CD14-positive monocyte (primary cell): Measurements from ENCODE around the gene SUSD1. TPM values are rescaled to one million over a fixed set of nuclear protein-coding genes. Genes with fewer than 3 reads are reported as not detected.
A peak's percentile ranks its signal among the peaks of the same experiment; 100 is the strongest.

Experiments used
- DNase-seq, 3 donors: peaks; one replicate each; pipeline ENCODE4 v3.0.0-alpha.2; 2011 to 2022
- H2AFZ ChIP-seq: 2 replicates; pipeline ENCODE4 v1.6.0; 2012; ENCODE audit warnings: mild to moderate bottlenecking, low read depth, low read length, inconsistent platforms; ENCODE audit not compliant: insufficient read depth, poor library complexity, severe bottlenecking
- H3K27ac ChIP-seq, 2 donors: 1 replicate in 1 of 2; 2 replicates in 1 of 2; pipeline ENCODE4 v1.5.1; 2012 to 2013; ENCODE audit warnings: low read length in 2 of 2, control low read depth in 1 of 2, inconsistent platforms in 1 of 2, low read depth in 1 of 2, mild to moderate bottlenecking in 1 of 2
- H3K27me3 ChIP-seq, 2 donors: one replicate each; pipeline versions ENCODE4 v1.6.0 to v1.6.1; 2011 to 2013; ENCODE audit warnings: low read length in 2 of 2; ENCODE audit not compliant: control insufficient read depth in 2 of 2, insufficient read depth in 2 of 2
- H3K36me3 ChIP-seq, 2 donors: replicated peaks in 1 of 2; 1 replicate in 1 of 2; 2 replicates in 1 of 2; pipeline versions ENCODE4 v1.5.1 to v1.6.1; 2012 to 2013; ENCODE audit warnings: low read length in 2 of 2, control low read depth in 1 of 2, inconsistent platforms in 1 of 2, mild to moderate bottlenecking in 1 of 2; ENCODE audit not compliant: insufficient read depth in 2 of 2, control insufficient read depth in 1 of 2
- H3K4me1 ChIP-seq, 2 donors: 1 replicate in 1 of 2; 2 replicates in 1 of 2; pipeline versions ENCODE4 v1.5.1 to v1.6.1; 2012 to 2013; ENCODE audit warnings: low read length in 2 of 2, control low read depth in 1 of 2, inconsistent platforms in 1 of 2, mild to moderate bottlenecking in 1 of 2, moderate library complexity in 1 of 2; ENCODE audit not compliant: insufficient read depth in 2 of 2, control insufficient read depth in 1 of 2
- H3K4me2 ChIP-seq: replicated peaks from 2 replicates; pipeline ENCODE3; 2012; ENCODE audit warnings: low read length, moderate library complexity, mild to moderate bottlenecking; ENCODE audit not compliant: poor library complexity, severe bottlenecking; ENCODE audit errors: extremely low read depth
- H3K4me3 ChIP-seq, 3 experiments: fragments of 200-600 bp in 1 of 3; sonication (generic) in 1 of 3; replicated peaks in 1 of 3; 1 replicate in 2 of 3; 2 replicates in 1 of 3; pipeline ENCODE4 v1.5.1; 2011 to 2013; ENCODE audit warnings: low read length in 3 of 3, mild to moderate bottlenecking in 3 of 3, control low read depth in 2 of 3, low read depth in 2 of 3, inconsistent platforms in 1 of 3, moderate library complexity in 1 of 3
- H3K79me2 ChIP-seq: 2 replicates; pipeline ENCODE4 v1.6.0; 2012; ENCODE audit warnings: mild to moderate bottlenecking, control low read depth, inconsistent platforms, low read length, moderate library complexity; ENCODE audit not compliant: insufficient read depth
- H3K9ac ChIP-seq: 2 replicates; pipeline ENCODE4 v1.6.0; 2017; ENCODE audit warnings: low read length, mild to moderate bottlenecking; ENCODE audit not compliant: insufficient read depth, poor library complexity, severe bottlenecking
- H3K9me3 ChIP-seq, 2 donors: replicated peaks in 1 of 2; 1 replicate in 1 of 2; 2 replicates in 1 of 2; pipeline versions ENCODE4 v1.5.1 to v1.6.1; 2012 to 2013; ENCODE audit warnings: low read length in 2 of 2, control low read depth in 1 of 2; ENCODE audit not compliant: control insufficient read depth in 1 of 2, insufficient read depth in 1 of 2
- H4K20me1 ChIP-seq: 2 replicates; pipeline ENCODE4 v1.6.0; 2012; ENCODE audit warnings: mild to moderate bottlenecking, low read length, control low read depth, moderate library complexity; ENCODE audit not compliant: insufficient read depth
- H3K27ac Mint-ChIP-seq, 7 donors: one replicate each; pipeline ENCODE4 v1.8.0; 2020; ENCODE audit warnings: mild to moderate bottlenecking in 7 of 7, mixed read lengths in 7 of 7, moderate library complexity in 6 of 7, inconsistent platforms in 2 of 7
- H3K27me3 Mint-ChIP-seq, 3 donors: one replicate each; pipeline ENCODE4 v1.8.0; 2021 to 2022; ENCODE audit warnings: low read depth in 3 of 3, mild to moderate bottlenecking in 3 of 3, mixed read lengths in 3 of 3, moderate library complexity in 3 of 3, inconsistent platforms in 1 of 3
- H3K36me3 Mint-ChIP-seq, 2 donors: one replicate each; pipeline ENCODE4 v1.8.0; 2020; ENCODE audit warnings: mixed read lengths in 2 of 2, inconsistent platforms in 1 of 2, mild to moderate bottlenecking in 1 of 2
- H3K4me1 Mint-ChIP-seq: one replicate; pipeline ENCODE4 v1.8.0; 2020; ENCODE audit warnings: mild to moderate bottlenecking, mixed read lengths
- H3K4me3 Mint-ChIP-seq, 2 donors: one replicate each; pipeline ENCODE4 v1.8.0; 2020; ENCODE audit warnings: mild to moderate bottlenecking in 2 of 2, mixed read lengths in 2 of 2, moderate library complexity in 1 of 2
- H3K9me3 Mint-ChIP-seq, 7 donors: one replicate each; pipeline ENCODE4 v1.8.0; 2020 to 2022; ENCODE audit warnings: mixed read lengths in 7 of 7, mild to moderate bottlenecking in 6 of 7, moderate library complexity in 6 of 7, inconsistent platforms in 2 of 7
- WGBS: methylation state at CpG from one replicate; pipeline ENCODE4 v1.1.5; 2013; ENCODE audit warnings: missing lambda C conversion rate; ENCODE audit not compliant: insufficient coverage; 5-methylcytosine and 5-hydroxymethylcytosine counted together
- intact Hi-C, 2 donors: fragments of 100-400 bp; cut with micrococcal nuclease; formaldehyde crosslinking; loops; one replicate each; pipeline versions ENCODE4 v1.15.0 to v1.15.1; 2023
- polyA plus RNA-seq, 3 donors: library from polyadenylated mRNA; depleted of rRNA in 1 of 3; unstranded in 2 of 3; stranded (reverse) in 1 of 3; fragments of 300-500 nt in 2 of 3; fragments of >200 nt in 1 of 3; fragmentation: Illumina TruSeq in 2 of 3; gene quantifications; 1 replicate in 2 of 3; 2 replicates in 1 of 3; pipeline ENCODE4 v1.2.3, GENCODE V29; 2012 to 2021
- TF ChIP-seq, protein P1 (sequence below): fragments of 200-600 bp; IDR thresholded peaks from one replicate; pipeline ENCODE4 v1.8.0; 2022; ENCODE audit warnings: antibody characterized with exemption, mild to moderate bottlenecking

SUSD1 gene
- polyA plus RNA-seq, 3 donors: 29.1 to 42.3 (median 30.9) TPM

DNA sequence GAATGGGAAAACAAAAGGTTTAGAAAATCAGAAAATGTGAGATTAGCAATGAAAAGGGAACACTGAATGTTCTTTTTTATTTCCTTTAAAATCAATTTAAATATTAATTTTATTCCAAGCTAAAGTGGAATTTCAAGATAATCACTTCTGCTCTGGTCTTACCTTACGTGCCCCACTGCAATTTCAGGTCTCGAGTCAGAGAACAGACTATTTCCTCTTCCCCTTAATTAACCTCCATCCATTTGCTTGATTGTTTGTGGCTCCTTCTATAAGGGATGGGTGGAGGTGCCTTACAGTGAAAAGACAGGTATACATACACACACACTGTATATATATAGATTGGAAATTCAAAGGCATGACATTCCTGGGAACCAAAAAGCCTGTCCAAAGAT, 137.1 kb downstream of the SUSD1 start:
- Histone ChIP-seq H4K20me1 (no peaks in the 10 kb centered on the region), H3K4me3 (no peak overlapping the region), H3K4me2 (no peak overlapping the region), H3K27me3 (no peaks in the 10 kb centered on the region), H2AFZ (no peak overlapping the region), H3K27ac (no peak overlapping the region), H3K79me2 (no peaks in the 10 kb centered on the region), H3K9ac (no peak overlapping the region), H3K9me3 (no peaks in the 10 kb centered on the region), H3K36me3 (peaks cover 55 to 97% of the 10 kb centered on the region in 2 donors), H3K4me1 (no peaks in the 10 kb centered on the region)
- Mint-ChIP-seq H3K4me1 (peaks cover 6% of the 10 kb centered on the region), H3K27ac (peak overlapping the region in 1 of 7 donors; percentile 43), H3K27me3 (peaks cover 0 to 6% (median 3%) of the 10 kb centered on the region in 3 donors), H3K9me3 (peaks cover 0 to 3% (median 0%) of the 10 kb centered on the region in 7 donors), H3K36me3 (peaks cover 74 to 94% of the 10 kb centered on the region in 2 donors), H3K4me3 (no peak overlapping the region)
- TF ChIP-seq, protein P1, sequence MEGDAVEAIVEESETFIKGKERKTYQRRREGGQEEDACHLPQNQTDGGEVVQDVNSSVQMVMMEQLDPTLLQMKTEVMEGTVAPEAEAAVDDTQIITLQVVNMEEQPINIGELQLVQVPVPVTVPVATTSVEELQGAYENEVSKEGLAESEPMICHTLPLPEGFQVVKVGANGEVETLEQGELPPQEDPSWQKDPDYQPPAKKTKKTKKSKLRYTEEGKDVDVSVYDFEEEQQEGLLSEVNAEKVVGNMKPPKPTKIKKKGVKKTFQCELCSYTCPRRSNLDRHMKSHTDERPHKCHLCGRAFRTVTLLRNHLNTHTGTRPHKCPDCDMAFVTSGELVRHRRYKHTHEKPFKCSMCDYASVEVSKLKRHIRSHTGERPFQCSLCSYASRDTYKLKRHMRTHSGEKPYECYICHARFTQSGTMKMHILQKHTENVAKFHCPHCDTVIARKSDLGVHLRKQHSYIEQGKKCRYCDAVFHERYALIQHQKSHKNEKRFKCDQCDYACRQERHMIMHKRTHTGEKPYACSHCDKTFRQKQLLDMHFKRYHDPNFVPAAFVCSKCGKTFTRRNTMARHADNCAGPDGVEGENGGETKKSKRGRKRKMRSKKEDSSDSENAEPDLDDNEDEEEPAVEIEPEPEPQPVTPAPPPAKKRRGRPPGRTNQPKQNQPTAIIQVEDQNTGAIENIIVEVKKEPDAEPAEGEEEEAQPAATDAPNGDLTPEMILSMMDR: no peak
- no CpG with 5 or more reads among the region's 2 CpGs for WGBS
- intact Hi-C loops: no loop called here
- no peak for DNase-seq

DNA sequence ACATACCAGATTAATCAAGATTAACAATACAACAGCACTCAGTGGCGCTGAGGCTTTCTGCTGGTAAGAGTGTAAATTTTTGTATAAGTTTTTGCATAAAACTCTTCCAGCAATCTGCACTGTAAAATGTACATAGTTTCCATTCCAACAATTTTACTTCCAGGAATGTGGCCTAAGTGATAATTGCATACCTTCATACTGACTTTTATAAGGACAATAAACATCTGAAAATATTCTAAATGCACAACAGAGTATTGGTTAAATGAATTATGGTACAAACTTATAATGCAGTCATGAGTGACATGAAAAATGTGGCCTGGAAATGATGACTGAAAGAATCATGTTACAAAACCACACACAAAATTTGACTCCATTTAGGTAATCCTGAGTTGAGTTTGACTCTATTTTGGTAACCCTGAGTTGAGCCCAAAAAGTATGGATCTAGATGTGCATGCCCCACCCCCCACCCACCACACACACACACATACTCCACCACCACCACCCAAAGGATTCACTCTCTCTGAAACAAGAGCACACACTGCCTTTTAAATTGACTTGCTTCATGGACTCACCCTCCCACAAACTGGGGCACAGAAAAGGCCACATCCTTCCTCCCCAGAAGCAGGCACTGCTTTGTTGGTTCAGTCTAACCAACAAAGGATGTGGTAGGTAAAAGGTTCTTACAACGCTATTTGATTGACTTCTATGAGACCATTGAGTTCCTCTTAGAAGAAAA, 137.6 kb downstream of the SUSD1 start:
- Histone ChIP-seq H2AFZ (no peak overlapping the region), H3K79me2 (no peaks in the 10 kb centered on the region), H3K36me3 (peaks cover 55 to 91% of the 10 kb centered on the region in 2 donors), H3K27me3 (no peaks in the 10 kb centered on the region), H3K4me2 (no peak overlapping the region), H3K4me3 (no peak overlapping the region), H3K4me1 (peaks cover 0 to under 1% of the 10 kb centered on the region in 2 donors), H4K20me1 (no peaks in the 10 kb centered on the region), H3K27ac (no peak overlapping the region), H3K9me3 (no peaks in the 10 kb centered on the region), H3K9ac (no peak overlapping the region)
- peaks cover 9% of the 10 kb centered on the region for H3K4me1 Mint-ChIP-seq
- no peak for DNase-seq
- peaks cover 0 to 6% (median 3%) of the 10 kb centered on the region in 3 donors for H3K27me3 Mint-ChIP-seq
- intact Hi-C loops: no loop called here
- H3K27ac Mint-ChIP-seq: peak overlapping the region in 4 of 7 donors; percentile 43 to 77 (median 51)
- no CpG with 5 or more reads among the region's 2 CpGs for WGBS
- H3K9me3 Mint-ChIP-seq: peaks cover 0 to 3% (median 0%) of the 10 kb centered on the region in 7 donors
- no peak overlapping the region for H3K4me3 Mint-ChIP-seq
- TF ChIP-seq, protein P1: no peak
- H3K36me3 Mint-ChIP-seq: peaks cover 71 to 90% of the 10 kb centered on the region in 2 donors
